NCI-H187 treated with DMSO at 0.1 percent for 48 hours (cell line): ENCODE data around the gene COX14.
"Not testable (repeated sequence)": the region's sequence is repeated elsewhere in the genome, so short reads cannot be mapped to it uniquely, and the experiment has no call there.

Source experiments
- DNase-seq: peaks from one replicate; lab custom pipeline; 2025; lab: John Stamatoyannopoulos, UW

The COX14 gene

GRCh38 chr12:50111693-50112455 lies at the start of gene COX14:
COX14 (plus strand) TSS chr12:50112236; CDS start chr12:50120044, 7,808 bp downstream.
- peak; percentile 98 for DNase-seq

- no peak for DNase-seq
Measured at GRCh38 chr12:50062728-50063460, 49.1 kb upstream of the COX14 start.

GRCh38 chr12:50065726-50066310 lies 46.2 kb upstream of the COX14 start:
- DNase-seq: no peak

GRCh38 chr12:50066402-50066801 lies 45.6 kb upstream of the COX14 start:
- DNase-seq: no peak

- DNase-seq: no peak
Measured at GRCh38 chr12:50069069-50069468, 43.0 kb upstream of the COX14 start.

GRCh38 chr12:50069539-50069938 lies 42.5 kb upstream of the COX14 start:
- DNase-seq: no peak

GRCh38 chr12:50070314-50071060 lies 41.5 kb upstream of the COX14 start:
- peak; percentile 55 for DNase-seq

GRCh38 chr12:50072198-50072907 lies 39.7 kb upstream of the COX14 start:
- DNase-seq: no peak

GRCh38 chr12:50073206-50073605 lies 38.8 kb upstream of the COX14 start:
- DNase-seq: no peak

GRCh38 chr12:50073712-50074111 lies 38.3 kb upstream of the COX14 start:
- DNase-seq: no peak

GRCh38 chr12:50074936-50075807 lies 36.9 kb upstream of the COX14 start:
- no peak for DNase-seq

- DNase-seq: no peak
Measured at GRCh38 chr12:50075808-50076170, 36.2 kb upstream of the COX14 start.

GRCh38 chr12:50077099-50077498 lies 34.9 kb upstream of the COX14 start:
- DNase-seq: no peak

- no peak for DNase-seq
Measured at GRCh38 chr12:50078281-50078680, 33.8 kb upstream of the COX14 start.

GRCh38 chr12:50079771-50080170 lies 32.3 kb upstream of the COX14 start:
- no peak for DNase-seq

GRCh38 chr12:50081096-50081808 lies 30.8 kb upstream of the COX14 start:
- DNase-seq: no peak

GRCh38 chr12:50082644-50083043 lies 29.4 kb upstream of the COX14 start:
- DNase-seq: no peak

- DNase-seq: no peak
Measured at GRCh38 chr12:50083301-50083700, 28.7 kb upstream of the COX14 start.

- not testable (repeated sequence) for DNase-seq
Measured at GRCh38 chr12:50084409-50084774, 27.6 kb upstream of the COX14 start.
